HCT116 (cell line): ENCODE measurements around the gene IFNA8. TPM values are rescaled to one million over a fixed set of nuclear protein-coding genes. Genes with fewer than 3 reads are reported as not detected.

Experiments used
- ATAC-seq: fragments of 200-7000 bp; cut with Tn5 transposase; 2 replicates; pipeline ENCODE4 v1.9.1; 2020; ENCODE audit warnings: mild to moderate bottlenecking, moderate library complexity
- BruUV-seq: library from RNA; stranded (reverse); fragments of 400-500 nt; replicated peaks from 2 replicates; lab custom pipeline; 2021; lab: Mats Ljungman, UMichigan
- CTCF ChIA-PET: fragments of 300-600 bp; sonication (Branson Sonifier 250); formaldehyde crosslinking; loops from one replicate; lab custom pipeline; 2021; ENCODE audit warnings: antibody characterized with exemption; lab: Charles Lee
- POLR2A ChIA-PET: fragments of 300-600, 350-600 bp; sonication (Branson Sonifier 250); formaldehyde crosslinking; loops from one replicate; lab custom pipeline; 2021; ENCODE audit warnings: antibody characterized with exemption; lab: Charles Lee
- RAD21 ChIA-PET, 2 experiments: fragments of 300-600 bp; sonication (Branson Sonifier 250); formaldehyde crosslinking; loops; one replicate each; lab custom pipeline; 2023; ENCODE audit warnings: low total read pairs in 2 of 2; ENCODE audit not compliant: uncharacterized antibody in 2 of 2, unreplicated experiment in 2 of 2, low non-redundant PET in 1 of 2; lab: Charles Lee
- DNase-seq: peaks from one replicate; pipeline ENCODE4 v3.0.0-alpha.2; 2010; ENCODE audit warnings: low read depth, low spot score
- H2AFZ ChIP-seq: fragments of 200-600 bp; shearing (Covaris generic), sonication (generic); 2 replicates; pipeline ENCODE4 v1.6.1; 2017; ENCODE audit warnings: low read depth, mixed run types, mixed read lengths, antibody characterized with exemption, low read length; ENCODE audit not compliant: poor library complexity, severe bottlenecking
- H3K27ac ChIP-seq: 2 replicates; pipeline ENCODE4 v1.5.1; 2012; ENCODE audit warnings: low read depth, low read length
- H3K27me3 ChIP-seq: fragments of 200-600 bp; sonication (generic); 2 replicates; pipeline ENCODE4 v1.6.1; 2016; ENCODE audit warnings: mixed run types, low read length, mixed read lengths; ENCODE audit not compliant: insufficient read depth
- H3K36me3 ChIP-seq, 2 experiments: fragments of 200-500 bp in 1 of 2; fragments of 200-600 bp in 1 of 2; sonication (Bioruptor generic) in 1 of 2; sonication (generic) in 1 of 2; 2 replicates each; pipeline versions ENCODE4 v1.5.1 to v1.6.1; 2014 to 2016; ENCODE audit warnings: low read length in 2 of 2, inconsistent platforms in 1 of 2, mixed read lengths in 1 of 2, mixed run types in 1 of 2; ENCODE audit not compliant: insufficient read depth in 2 of 2, control insufficient read depth in 1 of 2
- H3K4me1 ChIP-seq, 2 experiments: fragments of 200-600 bp in 1 of 2; sonication (generic) in 1 of 2; 2 replicates each; pipeline versions ENCODE4 v1.5.1 to v1.6.1; 2012 to 2017; ENCODE audit warnings: low read length in 2 of 2, inconsistent platforms in 1 of 2, mild to moderate bottlenecking in 1 of 2, mixed read lengths in 1 of 2, mixed run types in 1 of 2, moderate library complexity in 1 of 2; ENCODE audit not compliant: insufficient read depth in 2 of 2, control insufficient read depth in 1 of 2
- H3K4me2 ChIP-seq: fragments of 200-600 bp; sonication (generic); 2 replicates; pipeline ENCODE4 v1.6.1; 2017; ENCODE audit warnings: mixed run types, low read length, mixed read lengths
- H3K4me3 ChIP-seq, 2 experiments: fragments of 200-600 bp in 1 of 2; sonication (generic) in 1 of 2; replicated peaks in 1 of 2; 2 replicates each; pipeline ENCODE4 v1.5.1; 2011 to 2016; ENCODE audit warnings: low read length in 2 of 2, control low read depth in 1 of 2, low read depth in 1 of 2, mild to moderate bottlenecking in 1 of 2, mixed read lengths in 1 of 2, mixed run types in 1 of 2
- H3K79me2 ChIP-seq: fragments of 200-600 bp; sonication (generic); 2 replicates; pipeline ENCODE4 v1.6.1; 2017; ENCODE audit warnings: mild to moderate bottlenecking, mixed run types, low read length, moderate library complexity, mixed read lengths; ENCODE audit not compliant: insufficient read depth
- H3K9ac ChIP-seq: fragments of 200-600 bp; sonication (generic); 2 replicates; pipeline ENCODE4 v1.6.1; 2016; ENCODE audit warnings: low read length, mixed read lengths
- H3K9me2 ChIP-seq: fragments of 200-600 bp; sonication (generic), shearing (Covaris generic); 2 replicates; pipeline ENCODE4 v1.6.1; 2017; ENCODE audit warnings: mixed run types, mild to moderate bottlenecking, moderate library complexity; ENCODE audit not compliant: insufficient read depth
- H3K9me3 ChIP-seq, 2 experiments: fragments of 200-500 bp in 1 of 2; fragments of 200-600 bp in 1 of 2; sonication (Bioruptor generic) in 1 of 2; sonication (generic) in 1 of 2; 2 replicates each; pipeline ENCODE4 v1.6.1; 2014 to 2017; ENCODE audit warnings: low read length in 2 of 2, mixed read lengths in 2 of 2, inconsistent platforms in 1 of 2, low read depth in 1 of 2, mild to moderate bottlenecking in 1 of 2, mixed run types in 1 of 2, moderate library complexity in 1 of 2; ENCODE audit not compliant: control insufficient read depth in 1 of 2, insufficient read depth in 1 of 2
- H4K20me1 ChIP-seq: fragments of 200-600 bp; sonication (generic), shearing (Covaris generic); 2 replicates; pipeline ENCODE4 v1.6.1; 2017; ENCODE audit warnings: mixed run types, mild to moderate bottlenecking, moderate library complexity; ENCODE audit not compliant: insufficient read depth
- POLR2AphosphoS5 ChIP-seq: IDR thresholded peaks from 2 replicates; pipeline ENCODE4 v1.6.1; 2011; ENCODE audit warnings: mild to moderate bottlenecking, low read depth, low read length, moderate library complexity
- SIN3A ChIP-seq: IDR thresholded peaks from 2 replicates; pipeline ENCODE4 v1.6.1; 2012; ENCODE audit warnings: low read depth
- SP1 ChIP-seq: IDR thresholded peaks from 2 replicates; pipeline ENCODE4 v1.6.1; 2012; ENCODE audit warnings: low read depth
- SRF ChIP-seq: IDR thresholded peaks from 2 replicates; pipeline ENCODE4 v1.6.1; 2012; ENCODE audit warnings: low read depth
- intact Hi-C: fragments of 100-400 bp; cut with micrococcal nuclease; formaldehyde crosslinking; loops from 2 replicates; pipeline ENCODE4 v1.10.0; 2022
- total RNA-seq: library from RNA; stranded (reverse); gene quantifications from one replicate; pipeline ENCODE4 v1.2.1, GENCODE V29; 2021; ENCODE audit not compliant: unreplicated experiment
- TF ChIP-seq, protein P1 (sequence below), 3 experiments: fragments of 200-600 bp in 1 of 3; sonication (generic) in 1 of 3; IDR thresholded peaks in 2 of 3; conservative IDR thresholded peaks in 1 of 3; 2 replicates each; pipeline ENCODE4 v1.5.1; 2012 to 2017; ENCODE audit warnings: low read depth in 2 of 3, low read length in 2 of 3, antibody characterized with exemption in 1 of 3, borderline replicate concordance in 1 of 3, control low read depth in 1 of 3, mild to moderate bottlenecking in 1 of 3, mixed read lengths in 1 of 3, mixed run types in 1 of 3, moderate library complexity in 1 of 3; ENCODE audit not compliant: insufficient read depth in 1 of 3
- TF ChIP-seq, protein P2 (sequence below): IDR thresholded peaks from 2 replicates; pipeline ENCODE4 v1.6.1; 2012

Gene IFNA8
- total RNA-seq, 1 experiment from 2014 or later: not detected

DNA sequence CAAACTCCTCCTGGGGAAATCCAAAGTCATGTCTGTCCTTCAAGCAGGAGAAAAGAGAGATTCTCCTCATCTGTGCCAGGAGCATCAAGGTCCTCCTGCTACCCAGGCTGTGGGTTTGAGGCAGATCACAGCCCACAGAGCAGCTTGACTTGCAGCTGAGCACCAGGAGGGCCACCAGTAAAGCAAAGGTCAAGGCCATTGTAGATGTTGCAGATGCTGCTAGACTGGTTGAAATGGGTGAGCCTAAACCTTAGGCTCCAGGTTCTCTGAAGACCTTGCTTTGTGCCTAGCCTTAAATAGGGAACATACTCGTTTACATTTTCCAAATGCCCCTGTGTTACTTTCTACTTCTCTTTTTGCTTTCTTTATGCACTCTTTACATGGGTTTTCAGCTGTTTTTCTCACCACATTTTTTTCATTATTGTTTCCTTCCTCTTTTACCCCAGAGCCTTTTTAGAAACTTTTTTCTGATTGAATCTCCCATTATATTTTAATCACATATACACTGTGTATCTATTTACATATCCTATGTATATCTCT lies 23.7 kb upstream of the IFNA8 start, which contains the start of gene IFNA2:
Gene IFNA2 (minus strand): TSS at position 268 of the 540 bp plus-strand sequence. CDS start 69 bp downstream, at position 199.
- POLR2A ChIA-PET: no interaction called here
- Histone ChIP-seq H3K4me2 (no peak within 1 kb of the TSS), H3K4me3 (no peak within 1 kb of the TSS), H3K9me3 (no peaks in the 10 kb centered on the region), H3K9ac (no peak within 1 kb of the TSS), H3K79me2 (no peaks in the 10 kb centered on the region), H3K4me1 (no peaks in the 10 kb centered on the region), H3K36me3 (no peaks in the 10 kb centered on the region), H3K9me2 (no peaks in the 10 kb centered on the region), H3K27me3 (no peaks in the 10 kb centered on the region), H2AFZ (no peak within 1 kb of the TSS), H4K20me1 (no peaks in the 10 kb centered on the region), H3K27ac (no peak within 1 kb of the TSS)
- no peak for DNase-seq
- BruUV-seq: no TSS peak
- RAD21 ChIA-PET: no interaction called here
- intact Hi-C loops: no loop called here
- CTCF ChIA-PET: interaction anchor here (1.4 kb wide), 1 partner anchor 11 kb away, joined by 4 read pairs; no protein-coding TSS in a partner anchor
- no peak for ATAC-seq
- no peak for TF ChIP-seq SP1
- TF ChIP-seq, protein P1, sequence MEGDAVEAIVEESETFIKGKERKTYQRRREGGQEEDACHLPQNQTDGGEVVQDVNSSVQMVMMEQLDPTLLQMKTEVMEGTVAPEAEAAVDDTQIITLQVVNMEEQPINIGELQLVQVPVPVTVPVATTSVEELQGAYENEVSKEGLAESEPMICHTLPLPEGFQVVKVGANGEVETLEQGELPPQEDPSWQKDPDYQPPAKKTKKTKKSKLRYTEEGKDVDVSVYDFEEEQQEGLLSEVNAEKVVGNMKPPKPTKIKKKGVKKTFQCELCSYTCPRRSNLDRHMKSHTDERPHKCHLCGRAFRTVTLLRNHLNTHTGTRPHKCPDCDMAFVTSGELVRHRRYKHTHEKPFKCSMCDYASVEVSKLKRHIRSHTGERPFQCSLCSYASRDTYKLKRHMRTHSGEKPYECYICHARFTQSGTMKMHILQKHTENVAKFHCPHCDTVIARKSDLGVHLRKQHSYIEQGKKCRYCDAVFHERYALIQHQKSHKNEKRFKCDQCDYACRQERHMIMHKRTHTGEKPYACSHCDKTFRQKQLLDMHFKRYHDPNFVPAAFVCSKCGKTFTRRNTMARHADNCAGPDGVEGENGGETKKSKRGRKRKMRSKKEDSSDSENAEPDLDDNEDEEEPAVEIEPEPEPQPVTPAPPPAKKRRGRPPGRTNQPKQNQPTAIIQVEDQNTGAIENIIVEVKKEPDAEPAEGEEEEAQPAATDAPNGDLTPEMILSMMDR (IDR thresholded peaks at IDR 0.05 in 2 of 3, conservative IDR thresholded peaks at IDR 0.05 in 1 of 3; ENCODE audit: borderline replicate concordance in 1 of 3, insufficient read depth in 1 of 3, low read depth in 2 of 3, low read length in 2 of 3): no peak
- TF ChIP-seq SRF: no peak
- TF ChIP-seq SIN3A: no peak
- no peak for TF ChIP-seq POLR2AphosphoS5

DNA sequence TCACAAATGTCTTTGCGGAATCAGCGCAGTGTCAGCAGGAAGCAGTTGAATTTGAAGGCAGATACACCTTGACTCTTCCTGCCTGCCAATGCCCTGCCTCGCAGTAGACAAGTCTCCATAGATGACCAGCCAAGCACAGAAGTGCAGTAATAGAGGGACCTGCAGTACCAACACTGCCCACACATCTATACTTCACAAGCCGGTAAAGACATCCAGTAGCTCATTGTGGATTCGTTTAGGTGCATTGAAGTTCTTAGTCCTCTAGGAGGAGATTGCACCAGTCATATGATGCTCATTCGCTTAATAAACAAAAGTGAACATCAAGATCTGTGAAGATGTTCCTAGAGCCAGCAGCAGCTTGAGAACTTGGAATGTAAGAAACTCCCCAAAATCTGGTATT lies 16.6 kb upstream of the IFNA8 start:
- intact Hi-C loops: no loop called here
- Histone ChIP-seq H3K36me3 (no peaks in the 10 kb centered on the region), H2AFZ (peak overlapping the region; percentile 6), H3K9me3 (no peaks in the 10 kb centered on the region), H3K9me2 (no peaks in the 10 kb centered on the region), H3K27me3 (no peaks in the 10 kb centered on the region), H3K27ac (no peak overlapping the region), H3K9ac (no peak overlapping the region), H3K4me3 (no peak overlapping the region), H3K4me2 (no peak overlapping the region), H3K4me1 (peaks cover 0 to 7% of the 10 kb centered on the region in 2 experiments; a peak in 1 of 4 replicates), H4K20me1 (no peaks in the 10 kb centered on the region), H3K79me2 (no peaks in the 10 kb centered on the region)
- BruUV-seq: no TSS peak
- TF ChIP-seq, protein P2, sequence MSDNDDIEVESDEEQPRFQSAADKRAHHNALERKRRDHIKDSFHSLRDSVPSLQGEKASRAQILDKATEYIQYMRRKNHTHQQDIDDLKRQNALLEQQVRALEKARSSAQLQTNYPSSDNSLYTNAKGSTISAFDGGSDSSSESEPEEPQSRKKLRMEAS: no peak
- TF ChIP-seq, protein P1 (IDR thresholded peaks at IDR 0.05 in 2 of 3, conservative IDR thresholded peaks at IDR 0.05 in 1 of 3; ENCODE audit: borderline replicate concordance in 1 of 3, insufficient read depth in 1 of 3, low read depth in 2 of 3, low read length in 2 of 3): peak; percentile 35 to 71 (median 70); a peak in 5 of 6 replicates
- ChIA-PET POLR2A (interaction anchor here (0.7 kb wide), 1 partner anchor 124 kb away, joined by 3 read pairs; no protein-coding TSS in a partner anchor), RAD21 (interaction anchor here in 1 of 2 experiments (1.3 kb wide), 1 partner anchor 66 kb away, joined by 3 read pairs; no protein-coding TSS in a partner anchor), CTCF (interaction anchor here (1.0 to 1.6 kb wide), 10 partner anchors 12 to 209 kb away, joined by 3 to 9 read pairs (median 6); partner anchors contain the start of gene KLHL9)
- peak; percentile 80 for DNase-seq
- ATAC-seq: peak; percentile 93
